Mucosa of rectum (tissue), 2 donors: ENCODE data around the gene COL19A1.

Experiments
- H3K27ac ChIP-seq, 2 donors: one replicate each; pipeline ENCODE4 v1.7.0; 2013; ENCODE audit warnings: inconsistent platforms in 2 of 2, low read depth in 2 of 2, low read length in 2 of 2
- H3K27me3 ChIP-seq, 2 donors: one replicate each; pipeline ENCODE4 v1.7.0; 2013; ENCODE audit warnings: low read length in 2 of 2; ENCODE audit not compliant: control insufficient read depth in 2 of 2, insufficient read depth in 2 of 2
- H3K36me3 ChIP-seq, 2 donors: one replicate each; pipeline ENCODE4 v1.7.0; 2013; ENCODE audit warnings: low read length in 2 of 2; ENCODE audit not compliant: control insufficient read depth in 2 of 2, insufficient read depth in 2 of 2
- H3K4me1 ChIP-seq, 2 donors: one replicate each; pipeline ENCODE4 v1.7.0; 2013; ENCODE audit warnings: low read length in 2 of 2, mild to moderate bottlenecking in 1 of 2; ENCODE audit not compliant: control insufficient read depth in 2 of 2, insufficient read depth in 2 of 2
- H3K4me3 ChIP-seq, 2 donors: one replicate each; pipeline ENCODE4 v1.7.0; 2013; ENCODE audit warnings: low read length in 2 of 2
- H3K9ac ChIP-seq, 2 donors: one replicate each; pipeline ENCODE4 v1.7.0; 2013; ENCODE audit warnings: low read length in 2 of 2, low read depth in 1 of 2, mild to moderate bottlenecking in 1 of 2
- H3K9me3 ChIP-seq, 2 donors: one replicate each; pipeline ENCODE4 v1.7.0; 2013; ENCODE audit warnings: low read length in 2 of 2; ENCODE audit not compliant: control insufficient read depth in 2 of 2
- donor health status: healthy.
- donor health status: Normal muscosa, but diverticular disease.

COL19A1 gene

DNA sequence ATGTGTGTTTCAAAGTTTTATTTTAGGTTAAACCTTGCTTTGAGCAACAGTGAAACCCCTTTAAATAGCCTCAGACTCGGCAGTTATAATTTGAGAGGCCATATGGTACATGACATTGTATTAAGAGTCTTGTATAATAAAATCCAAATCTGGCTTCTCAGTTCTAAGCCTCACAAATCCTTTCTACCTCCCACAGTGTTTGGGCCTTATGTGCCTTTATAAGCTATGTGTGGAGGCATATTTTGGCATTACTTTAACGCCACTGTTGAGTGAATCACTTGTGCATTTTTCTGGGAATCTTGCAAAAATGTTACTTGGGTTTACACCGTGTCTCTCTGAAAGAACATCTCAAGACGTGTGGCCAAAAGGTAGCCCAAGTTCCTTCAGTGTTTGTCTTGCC is 284.2 kb downstream of the COL19A1 start:
- Histone ChIP-seq H3K9ac (no peak overlapping the region), H3K4me1 (no peaks in the 10 kb centered on the region), H3K27ac (no peak overlapping the region), H3K9me3 (no peaks in the 10 kb centered on the region), H3K27me3 (no peaks in the 10 kb centered on the region), H3K4me3 (no peak overlapping the region), H3K36me3 (no peaks in the 10 kb centered on the region)

DNA sequence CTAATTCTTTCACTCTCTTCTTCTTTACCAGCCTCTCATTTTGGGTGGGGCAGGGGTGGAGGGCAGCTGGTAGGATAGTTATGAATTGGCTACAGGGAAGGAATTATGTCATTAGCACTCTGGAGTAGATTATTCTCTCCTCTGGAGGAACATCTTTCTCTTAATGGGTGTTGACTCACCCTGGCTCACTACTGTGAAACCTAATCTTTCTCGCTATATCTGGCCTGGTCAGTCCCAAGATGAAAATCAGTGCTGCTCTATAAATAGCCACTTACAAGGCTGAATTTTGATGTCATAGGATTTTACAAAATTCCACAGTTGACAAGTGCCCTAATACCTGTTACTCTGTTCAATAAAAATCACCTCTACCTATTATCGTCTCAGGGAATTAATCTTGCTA is 285.3 kb downstream of the COL19A1 start:
- no peaks in the 10 kb centered on the region for H3K4me1 ChIP-seq
- H3K27ac ChIP-seq, result no peak overlapping the region
- no peaks in the 10 kb centered on the region for H3K27me3 ChIP-seq
- H3K9me3 ChIP-seq, result no peaks in the 10 kb centered on the region
- H3K4me3 ChIP-seq, result no peak overlapping the region
- H3K9ac ChIP-seq, result no peak overlapping the region
- no peaks in the 10 kb centered on the region for H3K36me3 ChIP-seq

DNA sequence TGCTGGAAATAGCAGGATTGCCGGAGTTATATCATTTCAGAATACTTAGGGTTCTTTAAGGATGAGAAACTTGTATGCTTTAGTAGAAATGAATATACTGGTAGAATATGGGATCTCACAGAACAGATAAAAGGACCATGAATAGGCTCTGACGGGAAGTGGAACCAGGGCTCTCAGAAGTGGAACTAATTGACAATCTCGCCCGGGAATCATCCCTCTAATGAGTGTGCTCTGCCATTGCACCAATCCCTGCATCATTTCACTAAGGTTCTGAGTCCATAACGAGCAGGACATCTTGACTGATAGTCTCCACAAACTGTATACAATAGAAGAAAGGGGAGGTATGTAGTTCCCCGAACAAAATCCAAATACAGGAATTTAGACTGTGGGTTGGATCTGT is 286.4 kb downstream of the COL19A1 start:
- Histone ChIP-seq H3K4me1 (no peaks in the 10 kb centered on the region), H3K4me3 (no peak overlapping the region), H3K9ac (no peak overlapping the region), H3K27ac (no peak overlapping the region), H3K27me3 (no peaks in the 10 kb centered on the region), H3K36me3 (no peaks in the 10 kb centered on the region), H3K9me3 (no peaks in the 10 kb centered on the region)

DNA sequence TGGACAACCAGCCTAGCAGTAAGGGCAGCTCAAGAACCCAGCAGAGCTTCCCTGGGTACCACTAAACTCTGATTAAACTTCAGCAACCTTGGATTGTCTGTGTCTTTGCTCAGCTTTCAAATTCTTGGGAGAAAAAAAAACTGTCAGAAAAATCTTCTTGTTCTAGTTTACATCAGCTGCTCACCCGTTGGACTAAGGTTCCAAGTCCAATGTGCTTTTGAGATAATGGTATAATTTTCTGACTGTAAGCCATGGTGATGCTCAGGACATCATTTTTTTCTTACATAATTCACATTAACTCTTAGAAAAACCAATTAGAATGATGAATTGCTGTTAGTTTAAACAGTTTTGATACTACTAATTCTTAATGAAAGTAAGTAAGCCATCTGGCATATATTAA is 290.7 kb downstream of the COL19A1 start:
- H3K36me3 ChIP-seq, result no peaks in the 10 kb centered on the region
- no peaks in the 10 kb centered on the region for H3K9me3 ChIP-seq
- no peak overlapping the region for H3K27ac ChIP-seq
- H3K4me1 ChIP-seq, result no peaks in the 10 kb centered on the region
- no peaks in the 10 kb centered on the region for H3K27me3 ChIP-seq
- H3K9ac ChIP-seq, result no peak overlapping the region
- H3K4me3 ChIP-seq, result no peak overlapping the region

DNA sequence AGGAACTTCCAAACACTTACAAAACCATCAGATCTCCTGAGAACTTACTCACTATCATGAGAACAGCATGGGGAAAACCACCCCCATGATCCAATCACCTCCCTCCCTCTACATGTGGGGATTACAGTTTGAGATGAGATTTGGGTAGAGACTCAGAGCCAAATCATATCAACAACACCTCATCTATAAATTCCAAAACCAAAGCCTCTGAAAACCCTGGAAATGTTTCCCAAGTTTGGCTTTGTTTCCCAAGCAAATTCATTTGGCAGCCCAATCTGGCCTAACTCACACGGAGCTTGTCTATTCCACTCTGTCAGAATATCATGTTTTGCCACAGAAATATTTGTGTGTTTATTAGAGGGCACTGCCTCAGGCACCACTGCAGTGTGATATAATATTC is 293.9 kb downstream of the COL19A1 start:
- Histone ChIP-seq H3K36me3 (no peaks in the 10 kb centered on the region), H3K27me3 (no peaks in the 10 kb centered on the region), H3K9ac (no peak overlapping the region), H3K9me3 (no peaks in the 10 kb centered on the region), H3K4me3 (no peak overlapping the region), H3K4me1 (no peaks in the 10 kb centered on the region), H3K27ac (no peak overlapping the region)

DNA sequence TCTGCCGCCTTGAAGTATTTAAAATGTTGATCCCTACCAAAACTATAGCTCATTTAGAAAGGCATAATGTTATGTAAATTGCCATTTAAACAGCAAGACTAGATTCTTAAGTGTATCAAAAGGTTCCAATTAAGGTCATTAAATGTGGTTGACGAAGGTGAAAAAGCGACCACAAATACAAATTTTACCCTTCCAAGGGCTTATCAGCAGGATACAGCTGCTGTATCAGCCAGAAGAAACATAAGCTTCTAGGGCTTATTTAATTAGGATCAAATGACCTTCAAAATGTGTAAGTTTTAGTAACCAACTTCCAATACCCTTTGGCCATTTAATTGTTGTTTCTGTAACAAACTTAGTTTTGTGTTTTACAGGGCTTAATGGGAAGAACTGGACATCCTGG is 296.6 kb downstream of the COL19A1 start:
- Histone ChIP-seq H3K4me1 (no peaks in the 10 kb centered on the region), H3K9ac (no peak overlapping the region), H3K27ac (no peak overlapping the region), H3K4me3 (no peak overlapping the region), H3K9me3 (no peaks in the 10 kb centered on the region), H3K36me3 (no peaks in the 10 kb centered on the region), H3K27me3 (no peaks in the 10 kb centered on the region)

DNA sequence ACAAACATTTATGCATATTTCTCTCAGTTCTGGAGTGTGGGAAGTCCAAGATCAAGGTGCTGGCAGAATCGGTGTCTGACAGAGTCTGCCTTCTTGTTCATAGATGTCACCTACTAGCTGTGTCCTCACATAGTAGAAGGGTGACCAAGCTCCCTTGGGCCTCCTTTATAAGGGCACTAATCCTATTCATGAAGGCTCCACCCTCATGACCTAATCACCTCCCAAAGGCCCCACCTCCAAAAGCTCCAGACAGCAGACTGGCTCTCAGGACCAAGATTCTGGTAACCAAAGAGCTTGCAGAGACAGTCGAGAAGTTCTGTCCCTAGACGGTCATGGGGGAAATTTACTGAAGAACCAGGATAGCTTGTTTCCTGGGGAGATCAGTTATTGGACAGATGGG is 297.4 kb downstream of the COL19A1 start:
- H3K9me3 ChIP-seq, result no peaks in the 10 kb centered on the region
- H3K27me3 ChIP-seq, result no peaks in the 10 kb centered on the region
- no peak overlapping the region for H3K9ac ChIP-seq
- H3K36me3 ChIP-seq, result no peaks in the 10 kb centered on the region
- no peak overlapping the region for H3K27ac ChIP-seq
- H3K4me1 ChIP-seq, result no peaks in the 10 kb centered on the region
- H3K4me3 ChIP-seq, result no peak overlapping the region

DNA sequence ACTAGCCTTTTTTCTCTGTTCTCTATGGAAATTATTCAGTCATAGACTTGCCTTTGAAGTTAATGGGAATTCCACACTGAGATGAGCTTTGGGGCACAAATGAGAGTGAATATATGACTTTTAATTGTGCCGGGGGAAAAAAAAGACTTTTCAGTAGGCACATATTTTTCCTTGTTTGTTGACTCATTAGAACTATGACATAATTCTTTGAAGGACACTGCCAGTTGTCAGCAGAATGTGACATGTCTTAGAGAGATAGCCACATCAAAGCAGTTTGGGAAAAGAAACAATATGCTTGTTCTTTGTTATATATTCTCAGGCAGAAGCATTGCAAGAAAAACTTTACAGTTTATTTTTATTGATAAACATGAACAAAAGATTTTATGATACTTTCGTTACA is 298.2 kb downstream of the COL19A1 start:
- H3K4me1 ChIP-seq, result no peaks in the 10 kb centered on the region
- H3K9me3 ChIP-seq, result no peaks in the 10 kb centered on the region
- no peak overlapping the region for H3K4me3 ChIP-seq
- no peaks in the 10 kb centered on the region for H3K36me3 ChIP-seq
- H3K27ac ChIP-seq, result no peak overlapping the region
- H3K9ac ChIP-seq, result no peak overlapping the region
- no peaks in the 10 kb centered on the region for H3K27me3 ChIP-seq

DNA sequence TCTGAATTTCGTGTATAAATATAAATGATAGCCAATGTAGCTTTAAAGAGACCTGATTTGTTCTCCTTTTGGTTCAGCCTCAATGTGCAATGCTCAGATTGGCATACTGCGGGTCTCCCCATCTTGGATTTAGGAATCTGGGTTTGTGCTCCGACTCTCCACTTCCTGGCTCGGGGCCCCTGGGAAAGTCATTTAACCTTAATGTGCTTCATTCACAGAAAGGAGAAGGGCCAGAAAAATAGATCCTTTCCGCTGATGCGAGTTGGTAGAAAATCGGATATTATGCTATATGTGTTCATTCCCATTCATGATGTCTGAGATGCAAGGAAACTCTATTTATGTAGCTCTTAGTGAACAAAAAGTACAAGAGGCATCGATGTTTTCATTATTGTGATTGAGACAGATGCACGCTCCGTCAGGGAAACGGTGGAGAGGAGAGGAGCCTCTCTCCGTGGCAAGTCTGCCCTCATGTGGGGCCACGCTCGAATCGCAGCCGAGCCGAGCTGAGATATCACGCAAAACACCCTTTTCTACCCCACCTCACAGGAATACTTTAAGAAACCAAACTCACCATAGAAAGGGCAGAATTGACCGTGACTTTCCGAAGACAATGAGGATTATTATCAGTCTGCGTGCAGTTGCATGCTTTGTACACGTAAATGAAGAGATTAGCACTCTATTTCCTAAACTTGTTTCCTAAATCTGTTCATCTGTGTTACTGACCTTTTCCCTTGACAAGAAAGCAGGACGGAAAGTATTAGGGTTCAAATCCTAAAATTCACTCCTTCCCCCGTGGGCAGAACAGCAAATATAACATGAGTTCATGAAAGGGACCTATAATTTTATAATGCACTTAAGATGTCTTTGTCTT is 300.0 kb downstream of the COL19A1 start:
- H3K9me3 ChIP-seq, result no peaks in the 10 kb centered on the region
- H3K4me3 ChIP-seq, result peak overlapping the region in 1 of 2 donors; percentile 51
- H3K27ac ChIP-seq, result no peak overlapping the region
- H3K36me3 ChIP-seq, result no peaks in the 10 kb centered on the region
- H3K4me1 ChIP-seq, result no peaks in the 10 kb centered on the region
- H3K9ac ChIP-seq, result no peak overlapping the region
- no peaks in the 10 kb centered on the region for H3K27me3 ChIP-seq

DNA sequence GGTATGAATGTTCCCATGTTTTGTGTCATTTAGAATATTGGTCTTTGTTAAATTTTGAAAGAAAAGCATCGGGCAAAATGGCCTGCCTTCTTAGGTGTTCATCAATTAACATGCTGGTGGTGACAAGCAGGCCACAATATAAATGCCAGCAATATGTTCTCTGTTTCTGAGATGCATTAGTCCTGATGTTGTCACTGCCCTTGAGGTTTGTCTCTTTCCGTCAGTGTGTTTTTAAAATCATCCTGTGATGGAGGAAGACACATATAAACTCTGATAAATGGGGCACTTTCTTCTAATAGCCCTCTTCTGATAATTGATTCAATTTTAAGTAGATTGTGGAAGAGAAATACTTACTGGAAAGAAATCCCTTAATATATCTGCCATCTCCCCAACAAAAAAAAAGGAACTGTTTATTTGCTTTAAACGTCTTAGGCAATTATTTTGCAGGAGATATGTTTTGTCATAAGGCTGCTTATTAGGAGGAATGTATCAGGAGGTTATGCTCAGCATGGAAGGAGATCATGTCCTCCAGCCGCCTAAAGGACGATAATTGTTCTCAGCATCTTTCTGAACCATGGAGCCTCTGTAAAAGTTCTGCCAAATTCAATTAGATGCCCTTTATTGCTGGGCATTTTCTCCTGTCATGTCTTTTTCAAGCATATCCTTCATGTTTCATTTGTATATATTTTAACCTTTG is 302.5 kb downstream of the COL19A1 start:
- Histone ChIP-seq H3K9ac (no peak overlapping the region), H3K4me1 (no peaks in the 10 kb centered on the region), H3K27me3 (no peaks in the 10 kb centered on the region), H3K9me3 (no peaks in the 10 kb centered on the region), H3K4me3 (no peak overlapping the region), H3K27ac (no peak overlapping the region), H3K36me3 (no peaks in the 10 kb centered on the region)
